ENCODE data around the gene HIPK2. TPM values are rescaled to one million over a fixed set of nuclear protein-coding genes. Genes with fewer than 3 reads are reported as not detected.

Gene HIPK2
- total RNA-seq, 2 experiments from 2014 or later, result 6.2 to 7.9 TPM

GRCh38 chr7:139703487-139704307, 74.1 kb downstream of the HIPK2 start:
- no peak overlapping the region for H3K27ac ChIP-seq (ENCODE audit: low read depth, low read length, poor library complexity, severe bottlenecking)
- H3K9me2 ChIP-seq (ENCODE audit: insufficient read depth, low read length), result no peaks in the 10 kb centered on the region
- intact Hi-C loops (cut with micrococcal nuclease; ENCODE audit: unreplicated experiment), result no loop called here
- H2AFZ ChIP-seq (ENCODE audit: low read length), result no peak overlapping the region
- no peaks in the 10 kb centered on the region for H3K36me3 ChIP-seq (ENCODE audit: insufficient read depth, low read length)
- H3K79me2 ChIP-seq (ENCODE audit: insufficient read depth, low read depth, low read length), result no peaks in the 10 kb centered on the region
- POLR2A ChIA-PET, result no interaction called here
- CTCF ChIA-PET (ENCODE audit: unreplicated experiment), result no interaction called here
- H3K4me1 ChIP-seq (ENCODE audit: insufficient read depth, low read length, poor library complexity, severe bottlenecking), result peaks cover 19% of the 10 kb centered on the region
- DNase-seq (ENCODE audit: low spot score), result no peak
- TF ChIP-seq, protein P1, sequence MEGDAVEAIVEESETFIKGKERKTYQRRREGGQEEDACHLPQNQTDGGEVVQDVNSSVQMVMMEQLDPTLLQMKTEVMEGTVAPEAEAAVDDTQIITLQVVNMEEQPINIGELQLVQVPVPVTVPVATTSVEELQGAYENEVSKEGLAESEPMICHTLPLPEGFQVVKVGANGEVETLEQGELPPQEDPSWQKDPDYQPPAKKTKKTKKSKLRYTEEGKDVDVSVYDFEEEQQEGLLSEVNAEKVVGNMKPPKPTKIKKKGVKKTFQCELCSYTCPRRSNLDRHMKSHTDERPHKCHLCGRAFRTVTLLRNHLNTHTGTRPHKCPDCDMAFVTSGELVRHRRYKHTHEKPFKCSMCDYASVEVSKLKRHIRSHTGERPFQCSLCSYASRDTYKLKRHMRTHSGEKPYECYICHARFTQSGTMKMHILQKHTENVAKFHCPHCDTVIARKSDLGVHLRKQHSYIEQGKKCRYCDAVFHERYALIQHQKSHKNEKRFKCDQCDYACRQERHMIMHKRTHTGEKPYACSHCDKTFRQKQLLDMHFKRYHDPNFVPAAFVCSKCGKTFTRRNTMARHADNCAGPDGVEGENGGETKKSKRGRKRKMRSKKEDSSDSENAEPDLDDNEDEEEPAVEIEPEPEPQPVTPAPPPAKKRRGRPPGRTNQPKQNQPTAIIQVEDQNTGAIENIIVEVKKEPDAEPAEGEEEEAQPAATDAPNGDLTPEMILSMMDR (conservative IDR thresholded peaks at IDR 0.05; ENCODE audit: low read length), result no peak
- TF ChIP-seq EZH2phosphoT487 (IDR thresholded peaks at IDR 0.05; ENCODE audit: borderline replicate concordance, low read depth, low read length), result no peak
- no peaks in the 10 kb centered on the region for H4K20me1 ChIP-seq (ENCODE audit: insufficient read depth, low read length)
- no peak overlapping the region for H3K4me2 ChIP-seq (ENCODE audit: low read length)
- H3K4me3 ChIP-seq (ENCODE audit: low read depth, low read length, poor library complexity, severe bottlenecking), result no peak overlapping the region
- BruUV-seq (replicated peaks), result no TSS peak
- H3K9me3 ChIP-seq (ENCODE audit: low read length), result no peaks in the 10 kb centered on the region

DNA sequence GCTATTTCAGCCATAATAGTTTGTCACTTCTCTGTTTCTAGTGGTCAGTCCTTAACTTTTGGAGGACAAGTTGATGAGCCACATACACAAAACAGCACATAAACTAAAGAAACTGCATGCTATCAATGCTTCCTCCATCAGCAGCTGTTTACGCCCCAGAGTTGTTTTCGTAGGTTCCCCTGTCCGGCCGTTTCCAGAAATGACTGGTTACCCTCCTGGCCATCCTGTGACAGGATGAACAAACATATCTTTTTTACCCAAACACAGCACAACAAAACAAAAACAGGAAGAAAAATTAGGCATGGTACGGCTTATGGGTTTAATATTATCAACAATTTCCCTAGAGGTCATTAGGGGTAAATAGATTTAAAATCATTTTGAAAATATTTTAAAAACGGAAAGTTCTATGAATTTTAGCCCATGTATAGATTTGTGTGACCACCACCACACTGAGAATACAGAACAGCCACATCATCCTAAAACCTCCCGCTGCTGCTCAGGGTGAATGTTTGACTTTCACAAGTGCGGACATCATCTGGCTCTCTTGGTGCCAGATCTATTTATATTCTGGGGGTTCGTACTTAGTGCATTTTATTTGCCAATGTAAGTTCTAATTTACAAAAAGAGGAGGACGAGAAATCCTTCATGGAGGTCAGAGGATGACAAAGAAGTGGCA, 74.8 kb downstream of the HIPK2 start:
- CTCF ChIA-PET (ENCODE audit: unreplicated experiment), result no interaction called here
- Histone ChIP-seq H2AFZ (ENCODE audit: low read length) (no peak overlapping the region), H3K27ac (ENCODE audit: low read depth, low read length, poor library complexity, severe bottlenecking) (no peak overlapping the region), H4K20me1 (ENCODE audit: insufficient read depth, low read length) (no peaks in the 10 kb centered on the region), H3K36me3 (ENCODE audit: insufficient read depth, low read length) (no peaks in the 10 kb centered on the region), H3K4me2 (ENCODE audit: low read length) (no peak overlapping the region), H3K4me1 (ENCODE audit: insufficient read depth, low read length, poor library complexity, severe bottlenecking) (peaks cover 16% of the 10 kb centered on the region), H3K9me2 (ENCODE audit: insufficient read depth, low read length) (no peaks in the 10 kb centered on the region), H3K79me2 (ENCODE audit: insufficient read depth, low read depth, low read length) (no peaks in the 10 kb centered on the region), H3K4me3 (ENCODE audit: low read depth, low read length, poor library complexity, severe bottlenecking) (no peak overlapping the region), H3K9me3 (ENCODE audit: low read length) (no peaks in the 10 kb centered on the region)
- intact Hi-C loops (cut with micrococcal nuclease; ENCODE audit: unreplicated experiment), result no loop called here
- POLR2A ChIA-PET, result interaction anchor here (0.6 kb wide), 1 partner anchor 136 kb away, joined by 3 read pairs; no protein-coding TSS in a partner anchor
- DNase-seq (ENCODE audit: low spot score), result no peak
- TF ChIP-seq, protein P1 (conservative IDR thresholded peaks at IDR 0.05; ENCODE audit: low read length), result no peak
- no peak for TF ChIP-seq EZH2phosphoT487 (IDR thresholded peaks at IDR 0.05; ENCODE audit: borderline replicate concordance, low read depth, low read length)
- BruUV-seq (replicated peaks), result no TSS peak

DNA sequence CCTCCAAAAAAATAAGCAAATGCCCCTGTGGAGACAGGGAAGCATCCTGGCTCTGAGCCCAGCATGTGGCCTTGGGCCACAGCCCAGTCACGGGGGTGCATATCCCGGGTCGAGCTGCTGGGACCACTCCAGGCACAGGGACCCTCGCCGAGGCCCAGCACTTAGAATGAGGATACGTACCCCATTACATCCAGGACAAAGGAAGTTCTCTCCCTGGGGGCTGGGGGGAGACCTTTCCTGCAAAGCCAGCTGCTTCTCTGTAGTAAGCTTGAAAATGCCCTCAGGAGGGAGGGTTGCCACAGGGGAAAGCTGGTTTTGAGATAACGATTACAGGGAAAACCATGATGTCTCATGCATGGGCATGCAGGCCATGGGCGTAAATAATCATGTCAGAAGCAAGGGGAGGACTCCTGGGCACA, 75.5 kb downstream of the HIPK2 start:
- Histone ChIP-seq H3K9me3 (ENCODE audit: low read length) (no peaks in the 10 kb centered on the region), H3K4me2 (ENCODE audit: low read length) (no peak overlapping the region), H4K20me1 (ENCODE audit: insufficient read depth, low read length) (no peaks in the 10 kb centered on the region), H3K4me1 (ENCODE audit: insufficient read depth, low read length, poor library complexity, severe bottlenecking) (peaks cover 19% of the 10 kb centered on the region), H2AFZ (ENCODE audit: low read length) (no peak overlapping the region), H3K79me2 (ENCODE audit: insufficient read depth, low read depth, low read length) (no peaks in the 10 kb centered on the region), H3K4me3 (ENCODE audit: low read depth, low read length, poor library complexity, severe bottlenecking) (no peak overlapping the region), H3K36me3 (ENCODE audit: insufficient read depth, low read length) (no peaks in the 10 kb centered on the region), H3K9me2 (ENCODE audit: insufficient read depth, low read length) (no peaks in the 10 kb centered on the region), H3K27ac (ENCODE audit: low read depth, low read length, poor library complexity, severe bottlenecking) (no peak overlapping the region)
- DNase-seq (ENCODE audit: low spot score), result no peak
- POLR2A ChIA-PET, result interaction anchor here (0.6 kb wide), 1 partner anchor 137 kb away, joined by 3 read pairs; no protein-coding TSS in a partner anchor
- no peak for TF ChIP-seq EZH2phosphoT487 (IDR thresholded peaks at IDR 0.05; ENCODE audit: borderline replicate concordance, low read depth, low read length)
- TF ChIP-seq, protein P1 (conservative IDR thresholded peaks at IDR 0.05; ENCODE audit: low read length), result no peak
- BruUV-seq (replicated peaks), result no TSS peak
- intact Hi-C loops (cut with micrococcal nuclease; ENCODE audit: unreplicated experiment), result no loop called here
- CTCF ChIA-PET (ENCODE audit: unreplicated experiment), result no interaction called here
